GM12875 (cell line): Measurements from ENCODE around the gene CAPZB.

ENCODE experiments used
- H3K4me3 ChIP-seq: one replicate; pipeline ENCODE4 v1.5.1; 2011; ENCODE audit warnings: low read depth, low read length, control low read depth
- CTCF ChIP-seq: IDR thresholded peaks from 2 replicates; pipeline ENCODE4 v1.5.1; 2011; ENCODE audit warnings: low read depth, mild to moderate bottlenecking, control low read depth, inconsistent platforms, low read length, moderate library complexity, borderline replicate concordance; ENCODE audit not compliant: insufficient read depth

Gene CAPZB

GRCh38 chr1:19343617-19344350 is 141.6 kb downstream of the CAPZB start:
- H3K4me3 ChIP-seq, result no peak overlapping the region
- TF ChIP-seq CTCF, result no peak

GRCh38 chr1:19342894-19343616 is 142.3 kb downstream of the CAPZB start:
- no peak overlapping the region for H3K4me3 ChIP-seq

GRCh38 chr1:19342062-19342750 is 143.1 kb downstream of the CAPZB start:
- no peak overlapping the region for H3K4me3 ChIP-seq
- no peak for TF ChIP-seq CTCF

More at GRCh38 chr1:19342894-19343616, 142.3 kb downstream of the CAPZB start:
- no peak for TF ChIP-seq CTCF

GRCh38 chr1:19341201-19342061 is 143.9 kb downstream of the CAPZB start:
- peak; percentile 91 for TF ChIP-seq CTCF
- no peak overlapping the region for H3K4me3 ChIP-seq

- no peak overlapping the region for H3K4me3 ChIP-seq
- TF ChIP-seq CTCF, result no peak
Observed at GRCh38 chr1:19340387-19340937, 144.9 kb downstream of the CAPZB start.

GRCh38 chr1:19339214-19339861 is 146.0 kb downstream of the CAPZB start:
- H3K4me3 ChIP-seq, result no peak overlapping the region
- TF ChIP-seq CTCF, result no peak
